Upper lobe of left lung (tissue), 4 donors: ENCODE measurements around the gene CBX3.

Experiments used
- CTCF ChIP-seq, 6 experiments: fragments of 450-650 bp in 4 of 6; fragments of 200-600 bp in 2 of 6; sonication (generic) in 2 of 6; IDR thresholded peaks; one replicate each; pipeline ENCODE4 v1.5.1; 2016 to 2019; ENCODE audit warnings: antibody characterized with exemption in 6 of 6
- EP300 ChIP-seq, 4 donors: sonication (generic); formaldehyde crosslinking; IDR thresholded peaks; one replicate each; pipeline ENCODE4 v1.5.1; 2017; ENCODE audit warnings: antibody characterized with exemption in 4 of 4, control low read depth in 2 of 4
- POLR2A ChIP-seq, 4 donors: fragments of 450-650 bp; IDR thresholded peaks; one replicate each; pipeline ENCODE4 v1.5.1; 2016 to 2017; ENCODE audit warnings: antibody characterized with exemption in 4 of 4, mild to moderate bottlenecking in 2 of 4

DNA sequence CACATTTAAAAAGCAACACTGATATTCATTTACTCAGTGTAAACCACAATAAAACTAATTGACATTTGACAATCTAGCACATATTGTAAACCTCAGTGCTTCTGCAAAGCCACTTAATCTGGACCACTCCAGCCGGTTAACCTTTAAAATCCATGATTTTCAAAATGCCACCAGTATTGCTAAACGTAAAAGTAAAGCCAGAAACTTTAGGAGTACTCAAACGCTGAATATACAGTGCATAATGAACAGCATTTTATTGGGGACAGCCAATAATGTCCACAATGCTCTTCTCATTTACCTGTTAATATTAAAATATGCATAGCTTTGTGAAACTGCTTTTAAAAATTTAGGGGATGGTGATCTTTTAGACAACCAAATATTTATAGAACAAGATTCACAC is 11.8 kb upstream of the CBX3 start:
- TF ChIP-seq POLR2A (IDR thresholded peaks at IDR 0.05) (no peak), CTCF (IDR thresholded peaks at IDR 0.05) (no peak), EP300 (IDR thresholded peaks at IDR 0.05) (no peak)
